SK-N-SH (cell line): ENCODE data around the gene CNIH2. TPM values are rescaled to one million over a fixed set of nuclear protein-coding genes. Genes with fewer than 3 reads are reported as not detected.

ENCODE experiments used
- CTCF ChIA-PET: fragments of 300-600, 350-600 bp; formaldehyde crosslinking; extraction: SDS; loops from one replicate; lab custom pipeline; 2021; lab: Yijun Ruan, JAX
- POLR2A ChIA-PET: fragments of 350-600 bp; sonication (Branson Sonifier 250); formaldehyde crosslinking; extraction: SDS; loops from one replicate; lab custom pipeline; 2020; ENCODE audit warnings: antibody characterized with exemption, inconsistent platforms; lab: Yijun Ruan, JAX
- DNase-seq: peaks from one replicate; pipeline ENCODE4 v3.0.0; 2012
- H2AFZ ChIP-seq: fragments of 200-600 bp; sonication (generic); 2 replicates; pipeline ENCODE4 v1.8.1; 2016; ENCODE audit warnings: antibody characterized with exemption, mild to moderate bottlenecking, low read depth
- H3F3A ChIP-seq: fragments of 200-600 bp; sonication (generic); replicated peaks from 2 replicates; pipeline ENCODE3; 2016; ENCODE audit warnings: antibody characterized with exemption, mild to moderate bottlenecking; ENCODE audit not compliant: insufficient read depth
- H3K27ac ChIP-seq, 2 experiments: fragments of 200-500 bp in 1 of 2; fragments of 200-600 bp in 1 of 2; sonication (Bioruptor generic) in 1 of 2; sonication (generic), shearing (Covaris generic) in 1 of 2; 2 replicates each; pipeline versions ENCODE4 v1.5.1 to v1.6.1; 2014 to 2016; ENCODE audit warnings: low read depth in 2 of 2, inconsistent platforms in 1 of 2, low read length in 1 of 2, mild to moderate bottlenecking in 1 of 2, mixed read lengths in 1 of 2
- H3K27me3 ChIP-seq: fragments of 200-600 bp; sonication (generic), shearing (Covaris generic); 2 replicates; pipeline ENCODE4 v1.6.1; 2016; ENCODE audit warnings: mixed run types; ENCODE audit not compliant: insufficient read depth
- H3K36me3 ChIP-seq, 2 experiments: fragments of 200-500 bp in 1 of 2; fragments of 200-600 bp in 1 of 2; sonication (Bioruptor generic) in 1 of 2; sonication (generic) in 1 of 2; replicated peaks in 1 of 2; 2 replicates each; pipeline versions ENCODE3 to v1.5.1; 2014 to 2016; ENCODE audit warnings: low read length in 1 of 2, mild to moderate bottlenecking in 1 of 2; ENCODE audit not compliant: insufficient read depth in 2 of 2, control insufficient read depth in 1 of 2
- H3K4me1 ChIP-seq, 2 experiments: fragments of 200-500 bp in 1 of 2; fragments of 200-600 bp in 1 of 2; sonication (Bioruptor generic) in 1 of 2; sonication (generic), shearing (Covaris generic) in 1 of 2; 2 replicates each; pipeline versions ENCODE4 v1.5.1 to v1.6.1; 2014 to 2016; ENCODE audit warnings: low read depth in 1 of 2, low read length in 1 of 2, mixed run types in 1 of 2; ENCODE audit not compliant: insufficient read depth in 2 of 2, control insufficient read depth in 1 of 2
- H3K4me2 ChIP-seq: fragments of 200-600 bp; sonication (generic), shearing (Covaris generic); 2 replicates; pipeline ENCODE4 v1.6.1; 2017; ENCODE audit warnings: mixed run types
- H3K4me3 ChIP-seq, 2 experiments: fragments of 200-500 bp in 1 of 2; fragments of 200-600 bp in 1 of 2; sonication (Bioruptor generic) in 1 of 2; sonication (generic), shearing (Covaris generic) in 1 of 2; 2 replicates each; pipeline versions ENCODE4 v1.5.1 to v1.8.1; 2014 to 2016; ENCODE audit warnings: low read depth in 2 of 2, inconsistent platforms in 1 of 2, low read length in 1 of 2, mild to moderate bottlenecking in 1 of 2, mixed read lengths in 1 of 2, moderate library complexity in 1 of 2
- H3K79me2 ChIP-seq: fragments of 200-600 bp; sonication (generic); 2 replicates; pipeline ENCODE4 v1.8.1; 2017; ENCODE audit warnings: mild to moderate bottlenecking; ENCODE audit not compliant: insufficient read depth
- H3K9ac ChIP-seq: fragments of 200-600 bp; sonication (generic); 2 replicates; pipeline ENCODE4 v1.6.1; 2017; ENCODE audit warnings: mixed run types
- H3K9me2 ChIP-seq: fragments of 200-600 bp; sonication (generic); 2 replicates; pipeline ENCODE4 v1.6.1; 2017; ENCODE audit warnings: mixed run types
- H3K9me3 ChIP-seq: fragments of 200-600 bp; sonication (generic); 2 replicates; pipeline ENCODE4 v1.6.1; 2017; ENCODE audit warnings: mixed run types, mild to moderate bottlenecking, moderate library complexity
- H4K20me1 ChIP-seq: fragments of 200-600 bp; sonication (generic); 2 replicates; pipeline ENCODE4 v1.6.1; 2017; ENCODE audit warnings: mild to moderate bottlenecking, mixed run types; ENCODE audit not compliant: insufficient read depth
- ELF1 ChIP-seq: IDR thresholded peaks from 2 replicates; pipeline ENCODE4 v1.4.0; 2012
- FOXM1 ChIP-seq: IDR thresholded peaks from 2 replicates; pipeline ENCODE4 v1.4.0; 2012; ENCODE audit warnings: low read depth, mild to moderate bottlenecking
- JUND ChIP-seq: IDR thresholded peaks from 2 replicates; pipeline ENCODE4 v1.4.0; 2012
- RAD21 ChIP-seq: IDR thresholded peaks from 2 replicates; pipeline ENCODE4 v1.6.1; 2012; ENCODE audit warnings: mild to moderate bottlenecking, low read length
- SIN3A ChIP-seq: IDR thresholded peaks from 2 replicates; pipeline ENCODE4 v1.6.1; 2012; ENCODE audit warnings: low read depth, mild to moderate bottlenecking, low read length, moderate library complexity, borderline replicate concordance
- SMC3 ChIP-seq: IDR thresholded peaks from 2 replicates; pipeline ENCODE4 v1.6.1; 2012; ENCODE audit warnings: low read depth, low read length, improper control_type of control experiment
- TCF12 ChIP-seq: IDR thresholded peaks from 2 replicates; pipeline ENCODE4 v1.4.0; 2012
- WGBS: methylation state at CpG from one replicate; pipeline ENCODE4 v1.1.6; 2017; ENCODE audit warnings: low lambda C conversion rate; 5-methylcytosine and 5-hydroxymethylcytosine counted together
- polyA plus RNA-seq, 3 experiments: library from polyadenylated mRNA; depleted of rRNA; stranded (reverse); fragments of >200 nt; gene quantifications; 2 replicates each; pipeline ENCODE4 v1.2.3, GENCODE V29; 2012
- TF ChIP-seq, protein P1 (sequence below): IDR thresholded peaks from 2 replicates; pipeline ENCODE4 v1.4.0; 2012; ENCODE audit warnings: low read depth, borderline replicate concordance
- TF ChIP-seq, protein P2 (sequence below): IDR thresholded peaks from 2 replicates; pipeline ENCODE4; 2012
- TF ChIP-seq, protein P3 (sequence below): fragments of 150-350 bp; IDR thresholded peaks from 2 replicates; pipeline ENCODE4 v1.6.1; 2016; ENCODE audit warnings: mild to moderate bottlenecking, low read depth, low read length
- TF ChIP-seq, protein P4 (sequence below): fragments of 200-600 bp; sonication (generic); IDR thresholded peaks from 2 replicates; pipeline ENCODE4 v1.6.1; 2017; ENCODE audit warnings: antibody characterized with exemption, mild to moderate bottlenecking, moderate library complexity

Gene CNIH2
- polyA plus RNA-seq, 1 of the 3 experiments (the other 2 are of a cell fraction) = 11.8 TPM

DNA sequence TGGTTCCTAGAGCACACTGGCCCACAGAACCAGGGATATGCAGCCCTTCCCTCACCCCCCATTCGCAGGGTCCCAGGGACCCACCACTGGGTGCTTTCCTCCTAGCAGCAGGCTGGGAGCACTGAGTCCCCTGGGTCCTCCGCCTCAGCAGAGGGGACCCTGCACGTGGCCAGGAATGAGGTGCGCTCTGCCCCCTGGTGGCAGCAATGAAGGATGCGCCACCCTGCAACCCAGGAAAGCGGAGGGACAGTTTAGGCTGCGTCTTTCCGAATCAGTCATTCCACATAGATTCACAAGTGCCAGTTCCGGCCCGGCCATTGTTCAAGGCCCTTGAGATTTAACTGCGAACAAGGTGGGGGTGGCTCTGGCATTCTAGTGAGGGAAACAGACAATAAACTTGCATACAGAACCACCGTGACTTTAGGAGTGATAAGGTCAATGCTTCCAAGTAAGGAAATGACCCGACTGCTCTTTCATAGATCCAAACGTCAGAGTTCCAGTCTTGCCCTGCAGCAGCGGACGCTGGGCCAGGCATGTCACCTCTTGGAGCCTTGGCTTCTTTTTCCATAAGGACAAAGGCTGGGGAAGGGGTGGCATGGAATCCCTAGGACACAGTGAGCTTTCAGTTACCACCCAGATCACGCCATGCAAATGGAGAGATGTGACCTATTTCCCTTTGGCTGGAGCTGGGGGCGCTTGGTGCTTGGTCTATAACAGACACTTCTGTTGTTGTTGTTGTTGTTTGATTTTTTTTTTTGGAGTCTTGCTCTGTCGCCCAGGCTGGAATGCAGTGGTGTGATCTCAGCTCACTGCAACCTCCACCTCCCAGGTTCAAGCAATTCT lies 50.5 kb downstream of the CNIH2 start (continued):
- TF ChIP-seq, protein P1, sequence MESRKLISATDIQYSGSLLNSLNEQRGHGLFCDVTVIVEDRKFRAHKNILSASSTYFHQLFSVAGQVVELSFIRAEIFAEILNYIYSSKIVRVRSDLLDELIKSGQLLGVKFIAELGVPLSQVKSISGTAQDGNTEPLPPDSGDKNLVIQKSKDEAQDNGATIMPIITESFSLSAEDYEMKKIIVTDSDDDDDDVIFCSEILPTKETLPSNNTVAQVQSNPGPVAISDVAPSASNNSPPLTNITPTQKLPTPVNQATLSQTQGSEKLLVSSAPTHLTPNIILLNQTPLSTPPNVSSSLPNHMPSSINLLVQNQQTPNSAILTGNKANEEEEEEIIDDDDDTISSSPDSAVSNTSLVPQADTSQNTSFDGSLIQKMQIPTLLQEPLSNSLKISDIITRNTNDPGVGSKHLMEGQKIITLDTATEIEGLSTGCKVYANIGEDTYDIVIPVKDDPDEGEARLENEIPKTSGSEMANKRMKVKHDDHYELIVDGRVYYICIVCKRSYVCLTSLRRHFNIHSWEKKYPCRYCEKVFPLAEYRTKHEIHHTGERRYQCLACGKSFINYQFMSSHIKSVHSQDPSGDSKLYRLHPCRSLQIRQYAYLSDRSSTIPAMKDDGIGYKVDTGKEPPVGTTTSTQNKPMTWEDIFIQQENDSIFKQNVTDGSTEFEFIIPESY = no peak
- TF ChIP-seq ELF1 = no peak
- TF ChIP-seq, protein P2, sequence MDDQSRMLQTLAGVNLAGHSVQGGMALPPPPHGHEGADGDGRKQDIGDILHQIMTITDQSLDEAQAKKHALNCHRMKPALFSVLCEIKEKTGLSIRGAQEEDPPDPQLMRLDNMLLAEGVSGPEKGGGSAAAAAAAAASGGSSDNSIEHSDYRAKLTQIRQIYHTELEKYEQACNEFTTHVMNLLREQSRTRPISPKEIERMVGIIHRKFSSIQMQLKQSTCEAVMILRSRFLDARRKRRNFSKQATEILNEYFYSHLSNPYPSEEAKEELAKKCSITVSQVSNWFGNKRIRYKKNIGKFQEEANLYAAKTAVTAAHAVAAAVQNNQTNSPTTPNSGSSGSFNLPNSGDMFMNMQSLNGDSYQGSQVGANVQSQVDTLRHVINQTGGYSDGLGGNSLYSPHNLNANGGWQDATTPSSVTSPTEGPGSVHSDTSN = no peak
- TF ChIP-seq, protein P3, sequence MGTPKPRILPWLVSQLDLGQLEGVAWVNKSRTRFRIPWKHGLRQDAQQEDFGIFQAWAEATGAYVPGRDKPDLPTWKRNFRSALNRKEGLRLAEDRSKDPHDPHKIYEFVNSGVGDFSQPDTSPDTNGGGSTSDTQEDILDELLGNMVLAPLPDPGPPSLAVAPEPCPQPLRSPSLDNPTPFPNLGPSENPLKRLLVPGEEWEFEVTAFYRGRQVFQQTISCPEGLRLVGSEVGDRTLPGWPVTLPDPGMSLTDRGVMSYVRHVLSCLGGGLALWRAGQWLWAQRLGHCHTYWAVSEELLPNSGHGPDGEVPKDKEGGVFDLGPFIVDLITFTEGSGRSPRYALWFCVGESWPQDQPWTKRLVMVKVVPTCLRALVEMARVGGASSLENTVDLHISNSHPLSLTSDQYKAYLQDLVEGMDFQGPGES = no peak

DNA sequence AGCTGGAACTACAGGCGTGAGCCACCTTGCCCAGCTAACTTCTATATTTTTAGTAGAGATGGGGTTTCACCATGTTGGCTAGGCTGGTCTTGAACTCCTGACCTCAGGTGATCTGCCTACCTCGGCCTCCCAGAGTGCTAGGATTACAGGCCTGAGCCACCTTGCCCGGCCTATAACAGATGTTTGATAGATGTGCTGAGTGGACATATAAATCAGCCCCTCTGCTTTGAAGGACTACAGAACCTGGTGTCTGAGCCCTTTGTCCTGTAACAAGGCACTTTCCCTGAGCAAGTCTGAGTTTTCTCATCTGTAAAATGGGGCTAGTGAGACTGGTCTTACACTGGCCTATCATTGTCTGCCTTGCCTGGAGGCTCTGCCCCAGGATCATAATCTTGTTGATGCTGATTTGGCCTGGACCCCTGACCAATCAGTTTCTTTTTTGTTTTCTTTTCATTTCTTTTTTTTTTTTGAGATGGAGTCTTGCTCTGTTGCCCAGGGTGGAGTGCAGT lies 51.2 kb downstream of the CNIH2 start:
- Histone ChIP-seq H3K9me2 (no peaks in the 10 kb centered on the region), H3K9ac (no peak overlapping the region), H3K27ac (peak overlapping the region in 1 of 2 experiments; percentile 80; a peak in 1 of 4 replicates), H3K9me3 (no peaks in the 10 kb centered on the region), H3K4me1 (peaks cover 28 to 36% of the 10 kb centered on the region in 2 experiments; a peak in 3 of 4 replicates), H3K27me3 (no peaks in the 10 kb centered on the region), H2AFZ (no peak overlapping the region), H4K20me1 (no peaks in the 10 kb centered on the region)
- WGBS = 92% methylated on average over 2 of the region's 3 CpGs
- CTCF ChIA-PET = interaction anchor here (0.8 to 8.8 kb wide), 6 partner anchors 9 to 110 kb away, joined by 3 to 280 read pairs (median 5); partner anchors contain the start of genes CD248 and MRPL11
- TF ChIP-seq TCF12 (no peak), SMC3 (no peak)
- TF ChIP-seq, all 33 proteins: peak for 0
- no peak overlapping the region for H3K4me2 ChIP-seq
- no peak for DNase-seq
- peaks cover 8 to 21% of the 10 kb centered on the region in 2 experiments for H3K36me3 ChIP-seq
- POLR2A ChIA-PET = interaction anchor here (1.1 to 2.3 kb wide), 2 partner anchors 16 to 18 kb away, joined by 5 to 12 read pairs; no protein-coding TSS in a partner anchor
- H3K79me2 ChIP-seq = 0 out of 2 replicates have a peak, but pooled peaks cover under 1% of the 10 kb centered on the region
- peaks cover 9% of the 10 kb centered on the region for H3F3A ChIP-seq
- no peak overlapping the region for H3K4me3 ChIP-seq

DNA sequence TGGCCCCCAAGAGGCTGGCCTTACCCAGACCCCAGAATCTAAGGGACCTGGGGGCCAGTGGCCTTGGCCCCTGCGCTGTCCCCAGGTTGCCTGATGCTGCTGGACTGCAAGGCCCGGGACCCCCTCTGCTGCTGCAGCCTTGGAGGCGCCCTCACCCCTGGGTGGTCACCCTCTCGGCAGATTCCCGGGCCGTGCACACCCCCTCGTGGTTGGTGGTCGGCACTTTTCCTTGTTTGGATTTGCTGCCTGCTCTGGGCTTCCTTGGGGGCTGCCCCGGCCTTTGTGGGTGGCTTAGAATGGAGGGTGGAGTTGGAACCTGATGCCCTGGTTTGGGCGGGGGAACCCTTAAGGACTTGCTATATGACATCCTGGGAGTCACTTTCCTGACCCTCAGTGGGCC lies 53.0 kb downstream of the CNIH2 start:
- Histone ChIP-seq H4K20me1 (no peaks in the 10 kb centered on the region; the same call in 1 of the 2 replicates), H3K9me2 (no peaks in the 10 kb centered on the region), H3K4me2 (no peak overlapping the region), H3K9me3 (no peaks in the 10 kb centered on the region), H2AFZ (no peak overlapping the region), H3K4me1 (peaks cover 33 to 41% of the 10 kb centered on the region in 2 experiments; a peak in 3 of 4 replicates), H3K36me3 (peaks cover 8 to 25% of the 10 kb centered on the region in 2 experiments), H3K4me3 (no peak overlapping the region), H3K9ac (no peak overlapping the region), H3F3A (peaks cover 9% of the 10 kb centered on the region), H3K27me3 (no peaks in the 10 kb centered on the region), H3K27ac (no peak overlapping the region), H3K79me2 (peaks cover 17% of the 10 kb centered on the region)
- CTCF ChIA-PET = interaction anchor here (8.8 kb wide), 1 partner anchor 18 kb away, joined by 280 read pairs; the partner anchor contains the start of gene CD248
- 92% methylated on average over 2 of the region's 10 CpGs for WGBS
- POLR2A ChIA-PET = interaction anchor here (1.1 kb wide), 1 partner anchor 14 kb away, joined by 3 read pairs; the partner anchor contains the start of gene CD248
- DNase-seq = no peak
- TF ChIP-seq RAD21 (no peak), JUND (no peak; the same call in 1 of the 2 replicates), FOXM1 (no peak), SIN3A (no peak)
- TF ChIP-seq, protein P1 = no peak
- TF ChIP-seq, protein P4, sequence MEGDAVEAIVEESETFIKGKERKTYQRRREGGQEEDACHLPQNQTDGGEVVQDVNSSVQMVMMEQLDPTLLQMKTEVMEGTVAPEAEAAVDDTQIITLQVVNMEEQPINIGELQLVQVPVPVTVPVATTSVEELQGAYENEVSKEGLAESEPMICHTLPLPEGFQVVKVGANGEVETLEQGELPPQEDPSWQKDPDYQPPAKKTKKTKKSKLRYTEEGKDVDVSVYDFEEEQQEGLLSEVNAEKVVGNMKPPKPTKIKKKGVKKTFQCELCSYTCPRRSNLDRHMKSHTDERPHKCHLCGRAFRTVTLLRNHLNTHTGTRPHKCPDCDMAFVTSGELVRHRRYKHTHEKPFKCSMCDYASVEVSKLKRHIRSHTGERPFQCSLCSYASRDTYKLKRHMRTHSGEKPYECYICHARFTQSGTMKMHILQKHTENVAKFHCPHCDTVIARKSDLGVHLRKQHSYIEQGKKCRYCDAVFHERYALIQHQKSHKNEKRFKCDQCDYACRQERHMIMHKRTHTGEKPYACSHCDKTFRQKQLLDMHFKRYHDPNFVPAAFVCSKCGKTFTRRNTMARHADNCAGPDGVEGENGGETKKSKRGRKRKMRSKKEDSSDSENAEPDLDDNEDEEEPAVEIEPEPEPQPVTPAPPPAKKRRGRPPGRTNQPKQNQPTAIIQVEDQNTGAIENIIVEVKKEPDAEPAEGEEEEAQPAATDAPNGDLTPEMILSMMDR = no peak
